ENCODE results near the gene CD93.

The CD93 gene

DNA sequence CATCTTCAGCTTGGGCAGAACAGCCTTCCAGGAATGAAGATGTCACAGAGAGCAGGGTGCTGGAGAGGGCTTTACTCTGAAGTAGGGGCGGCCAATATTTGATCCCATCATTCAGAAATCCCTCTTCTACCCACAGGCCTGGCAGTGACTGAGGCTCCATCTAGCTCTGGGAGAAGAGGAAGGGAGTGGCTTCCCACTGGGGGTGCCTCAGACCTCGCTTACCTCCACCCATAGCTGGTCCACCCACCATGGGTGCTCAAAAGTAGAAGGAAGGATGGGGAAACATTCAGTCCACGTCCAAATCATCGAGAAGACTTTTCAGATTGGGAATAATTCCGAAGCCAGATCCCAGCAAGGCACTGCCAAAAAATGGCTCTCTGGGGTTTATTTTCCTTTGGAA is 24.9 kb downstream of the CD93 start:
- no peak for DNase-seq (ENCODE audit: low read depth, low spot score)

DNA sequence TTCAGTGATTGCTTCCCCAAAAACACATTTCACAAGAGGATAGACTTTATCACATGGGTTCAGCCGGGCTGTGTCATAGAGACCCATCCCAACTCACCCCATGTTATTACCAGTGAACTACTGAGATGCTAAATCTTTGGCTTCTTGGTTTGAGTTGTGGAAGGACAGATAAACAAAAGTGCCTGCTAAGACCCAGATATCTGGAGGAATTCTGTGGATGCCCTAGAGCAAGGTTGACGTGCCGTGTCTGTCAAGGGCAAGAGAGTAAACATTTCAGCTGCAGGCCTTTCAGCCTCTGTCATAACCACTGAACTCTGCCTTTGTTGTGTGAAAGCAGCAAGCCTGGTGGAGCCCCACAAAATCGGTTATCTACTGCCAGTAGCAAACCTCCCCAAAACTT is 25.5 kb downstream of the CD93 start:
- DNase-seq (ENCODE audit: low read depth, low spot score) = no peak

DNA sequence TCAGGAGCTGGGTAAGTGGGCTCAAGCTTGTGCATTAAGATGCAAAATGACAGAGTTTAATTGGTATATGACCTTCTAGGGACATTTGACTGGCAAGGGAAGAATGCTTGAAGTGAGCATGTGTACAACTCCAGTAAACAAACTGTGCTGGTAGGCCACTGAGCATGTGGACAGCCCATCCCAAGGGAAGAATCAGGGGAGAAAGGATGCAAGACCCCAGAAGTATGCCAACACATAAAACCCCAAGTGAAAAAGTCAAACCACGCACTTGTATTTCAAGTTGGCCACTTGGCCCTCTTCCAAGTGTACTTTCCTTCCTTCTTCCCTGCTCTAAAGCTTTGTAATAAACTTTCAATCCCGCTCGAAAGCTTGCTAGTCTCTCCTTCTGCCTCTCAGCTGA is 26.3 kb downstream of the CD93 start:
- no peak for DNase-seq (ENCODE audit: low read depth, low spot score)

DNA sequence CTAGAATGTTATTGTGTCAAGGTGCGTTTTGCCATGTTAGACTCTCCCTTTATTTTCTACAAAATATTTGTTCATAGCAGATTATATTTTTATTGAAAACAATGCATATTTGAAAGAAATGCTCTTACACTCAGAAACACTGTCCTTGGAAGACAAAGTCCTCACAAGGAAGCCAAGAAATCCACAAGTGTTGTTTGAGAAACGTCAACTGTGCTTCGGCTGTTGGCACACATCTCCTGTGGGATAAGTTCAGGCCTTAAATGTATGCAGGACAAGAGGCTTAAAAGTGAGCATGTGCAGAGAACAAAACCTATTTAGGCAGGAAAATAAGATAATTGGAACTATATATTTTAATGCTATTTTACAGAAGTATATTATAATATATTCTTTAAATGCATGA is 27.1 kb downstream of the CD93 start:
- DNase-seq (ENCODE audit: low read depth, low spot score) = no peak

DNA sequence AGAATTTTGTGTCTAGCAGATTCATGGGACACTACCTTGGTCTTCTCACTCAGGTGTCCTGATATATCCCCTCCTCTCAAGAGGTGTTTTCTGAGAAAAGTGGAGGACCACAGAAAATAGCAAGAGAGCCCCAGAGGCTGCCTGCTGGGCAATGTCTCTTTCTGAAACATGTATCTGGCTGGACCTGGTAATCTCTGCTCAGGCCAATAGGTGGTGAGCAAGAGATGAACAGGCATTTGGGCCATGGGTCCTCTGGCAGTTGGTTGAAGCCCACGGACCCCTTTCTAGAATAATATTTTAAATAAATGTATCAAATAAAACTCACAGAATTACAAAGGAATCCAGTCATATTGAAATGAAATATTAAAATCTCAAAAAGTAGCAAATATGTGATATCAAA is 27.9 kb downstream of the CD93 start:
- no peak for DNase-seq (ENCODE audit: low read depth, low spot score)

DNA sequence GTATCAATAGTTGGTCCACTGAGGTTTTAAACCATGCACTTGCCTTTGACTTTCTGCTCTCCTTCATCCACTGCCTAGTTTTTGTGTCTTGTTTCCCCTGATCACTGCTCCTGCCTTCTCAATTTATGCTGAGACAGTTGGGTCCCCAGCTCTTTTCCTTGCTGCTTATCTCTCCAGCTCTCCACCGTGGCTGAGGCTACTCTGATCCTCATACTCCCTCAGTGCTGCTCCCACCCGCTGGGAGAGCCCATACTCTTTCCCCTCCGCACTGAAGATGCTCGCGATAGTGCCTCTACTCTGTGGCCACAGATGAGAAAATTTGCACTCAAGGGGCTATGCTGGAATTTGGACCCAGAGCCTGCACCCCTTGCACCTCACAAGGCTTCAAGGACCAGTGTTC is 33.2 kb downstream of the CD93 start:
- no peak for DNase-seq (ENCODE audit: low read depth, low spot score)

DNA sequence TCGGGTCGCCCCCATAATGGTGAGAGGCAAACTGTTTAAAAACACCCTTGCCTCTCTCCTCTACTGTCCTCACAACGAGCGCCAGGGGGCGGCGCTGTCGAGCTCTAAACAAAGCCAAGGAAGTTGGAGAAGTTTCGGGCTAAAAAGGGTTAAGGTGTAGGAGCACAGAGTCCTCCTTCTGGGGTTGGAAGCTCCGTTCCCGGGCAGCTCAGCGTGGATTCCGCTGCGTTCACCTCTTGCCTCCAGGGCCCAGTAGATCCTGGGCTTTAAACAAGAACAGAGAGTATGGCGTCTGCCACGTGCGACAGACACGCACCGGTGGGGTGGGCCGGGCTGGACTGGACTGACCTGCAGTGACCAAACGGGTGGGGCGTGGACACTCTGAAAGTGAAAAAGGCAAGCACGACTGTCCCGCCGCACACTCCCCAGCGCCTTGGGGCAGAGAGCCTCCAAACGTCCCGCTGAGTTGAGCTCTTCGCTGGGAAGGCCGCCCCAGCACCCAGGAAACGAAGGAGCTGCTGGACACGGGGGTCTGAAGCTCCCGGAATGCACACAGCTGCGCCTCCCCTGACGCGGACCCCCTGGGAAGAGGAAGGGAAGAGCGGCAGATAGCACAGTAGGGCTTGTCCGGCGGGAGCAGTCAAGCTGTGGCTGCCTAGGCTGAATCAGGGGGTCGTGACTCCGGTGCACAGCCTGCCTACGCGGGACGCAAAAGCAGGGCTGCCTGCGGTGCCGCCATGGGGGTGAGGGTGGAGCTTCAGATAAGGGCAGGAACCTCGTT is 35.1 kb downstream of the CD93 start:
- DNase-seq (ENCODE audit: low read depth, low spot score) = peak; percentile 84

DNA sequence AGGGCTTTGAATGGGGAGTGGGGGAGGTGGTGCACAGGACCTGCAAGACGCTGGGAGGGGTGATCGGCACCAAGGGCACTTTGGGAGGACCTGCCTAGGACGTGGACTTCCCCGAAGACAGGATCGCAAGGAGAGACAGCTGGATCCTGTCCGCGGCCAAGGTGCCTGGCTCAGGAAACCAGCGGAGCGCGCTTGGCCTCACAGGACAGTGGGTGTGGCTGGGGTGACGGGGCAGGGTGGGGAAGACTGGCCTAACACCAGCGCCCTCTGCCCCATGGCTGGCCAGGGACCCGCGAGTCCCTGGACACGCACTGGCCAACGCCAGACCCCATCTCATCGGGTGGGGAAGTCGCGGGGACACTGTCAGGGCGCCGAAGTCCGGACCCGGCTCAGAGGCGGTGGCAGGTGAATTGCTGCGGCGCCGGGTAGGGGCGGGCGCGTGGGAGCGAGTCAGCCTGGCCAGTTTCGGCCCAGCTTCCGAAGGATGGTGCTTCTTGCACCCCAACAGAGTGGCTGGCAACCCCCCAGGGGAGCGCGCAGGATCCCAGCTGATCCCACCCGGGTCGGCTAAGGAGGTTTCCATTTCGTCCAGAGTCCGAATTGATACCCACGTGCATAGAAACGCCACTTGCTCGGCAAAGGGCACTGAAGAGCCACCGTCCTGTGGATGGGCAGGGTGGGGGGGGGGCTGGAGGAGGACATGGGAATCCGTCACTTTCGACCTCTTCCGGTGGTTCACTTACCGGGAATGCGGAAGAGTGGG is 35.9 kb downstream of the CD93 start:
- no peak for DNase-seq (ENCODE audit: low read depth, low spot score)

DNA sequence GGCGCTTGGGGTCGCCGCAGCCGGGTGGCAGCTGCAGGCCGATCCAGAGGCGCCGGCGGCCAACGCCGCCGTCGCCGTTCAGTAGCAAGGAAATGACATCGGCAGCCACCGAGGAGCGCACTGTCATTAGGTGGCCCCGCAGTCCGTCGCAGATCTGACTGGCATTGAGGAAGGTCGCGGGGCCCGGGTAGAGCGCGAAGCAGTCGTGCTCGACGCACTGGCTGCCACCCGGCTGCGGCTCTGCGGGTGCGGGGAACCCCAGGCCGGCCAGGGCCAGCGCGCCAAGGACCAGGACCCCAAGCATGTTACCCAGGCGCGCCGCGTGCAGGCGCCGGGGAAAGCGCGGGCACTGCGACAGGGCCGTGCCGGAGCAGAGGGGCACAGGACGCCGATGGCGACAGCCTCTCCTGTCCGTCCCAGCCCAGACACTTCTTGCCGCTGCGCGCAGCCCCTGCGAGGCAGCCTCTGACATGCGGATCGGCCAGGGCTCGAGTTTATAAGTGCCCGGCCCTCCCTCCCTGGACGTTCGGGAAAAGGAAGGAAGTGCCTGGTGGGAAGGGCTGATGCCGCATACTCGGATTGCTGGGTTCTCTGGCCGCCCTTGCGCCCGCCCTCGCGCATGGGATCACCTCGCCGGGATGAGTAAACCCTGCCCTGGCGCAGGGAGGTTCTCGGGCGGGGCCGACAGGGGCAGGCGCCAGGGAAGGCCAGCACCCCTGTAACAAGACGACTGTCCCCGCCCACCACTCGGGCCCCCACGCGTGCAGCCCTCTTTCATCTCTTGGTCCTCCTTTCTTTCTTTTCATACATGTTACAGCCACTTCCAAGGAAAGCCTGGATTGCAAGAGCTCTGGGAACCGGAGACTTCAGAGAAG is 36.7 kb downstream of the CD93 start, which contains the start of gene THBD:
THBD (minus strand) TSS at position 472 of the 875 bp plus-strand sequence; CDS start at position 304, 168 bp downstream.
- no peak for DNase-seq (ENCODE audit: low read depth, low spot score)

DNA sequence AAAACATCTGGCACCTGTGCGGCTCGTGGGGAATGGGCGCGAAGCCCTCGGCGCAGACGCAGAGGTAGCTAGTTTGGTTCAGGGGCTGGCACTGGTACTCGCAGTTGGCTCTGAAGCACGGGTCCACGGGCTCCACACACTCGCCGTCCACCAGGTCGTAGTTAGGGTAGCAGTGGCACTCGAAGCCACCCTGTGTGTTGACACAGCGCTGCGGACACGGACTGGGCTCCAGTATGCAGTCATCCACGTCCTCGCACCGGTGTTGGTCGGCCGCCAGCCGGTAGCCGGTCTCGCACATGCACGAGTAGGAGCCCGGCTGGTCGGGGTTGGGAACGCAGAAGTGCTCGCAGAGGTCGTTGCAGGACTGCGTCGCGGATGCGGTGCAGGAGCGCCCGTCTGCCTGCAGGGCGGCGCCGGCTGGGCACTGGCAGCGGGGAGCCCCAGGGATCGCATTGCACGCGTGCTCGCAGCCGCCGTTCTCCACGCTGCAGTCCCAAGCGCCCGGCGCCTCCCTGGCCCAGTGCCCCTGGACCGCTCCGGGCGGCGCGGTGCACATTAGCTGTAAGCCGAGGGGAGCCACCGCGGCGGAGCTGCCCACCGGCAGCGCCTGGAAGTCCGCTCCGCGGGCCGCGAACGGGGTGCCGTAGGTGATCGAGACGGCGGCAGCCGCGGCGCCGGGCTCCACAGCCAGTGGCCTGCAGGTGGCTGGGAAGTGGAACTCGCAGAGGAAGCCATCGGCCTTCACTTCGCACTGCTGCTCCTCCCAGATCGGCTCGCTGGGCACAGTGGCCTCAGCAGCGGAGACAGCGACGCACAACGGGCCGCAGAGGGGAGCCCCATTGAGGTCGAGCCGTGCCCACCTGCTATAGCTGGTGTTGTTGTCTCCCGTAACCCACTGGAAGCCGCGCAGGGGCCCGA is 37.6 kb downstream of the CD93 start:
- DNase-seq (ENCODE audit: low read depth, low spot score) = no peak

DNA sequence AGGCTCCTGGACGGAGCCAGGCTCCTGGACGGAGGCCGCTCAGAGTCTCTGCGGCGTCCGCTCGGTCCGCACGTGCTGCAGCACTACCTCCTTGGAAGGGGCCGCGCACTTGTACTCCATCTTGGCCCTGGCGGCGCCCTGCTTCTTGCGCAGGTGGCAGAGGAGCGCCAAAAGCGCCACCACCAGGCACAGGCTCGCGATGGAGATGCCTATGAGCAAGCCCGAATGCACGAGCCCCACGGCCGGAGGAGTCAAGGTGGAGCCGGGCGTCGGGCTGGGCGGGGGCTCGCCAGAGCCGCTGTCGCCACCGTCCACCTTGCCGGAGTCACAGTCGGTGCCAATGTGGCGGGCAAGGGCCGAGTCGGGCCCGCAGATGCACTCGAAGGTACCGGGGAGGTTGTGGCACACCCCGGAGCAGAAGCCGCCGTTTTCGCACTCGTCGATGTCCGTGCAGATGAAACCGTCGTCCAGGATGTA is 38.3 kb downstream of the CD93 start:
- DNase-seq (ENCODE audit: low read depth, low spot score) = no peak

DNA sequence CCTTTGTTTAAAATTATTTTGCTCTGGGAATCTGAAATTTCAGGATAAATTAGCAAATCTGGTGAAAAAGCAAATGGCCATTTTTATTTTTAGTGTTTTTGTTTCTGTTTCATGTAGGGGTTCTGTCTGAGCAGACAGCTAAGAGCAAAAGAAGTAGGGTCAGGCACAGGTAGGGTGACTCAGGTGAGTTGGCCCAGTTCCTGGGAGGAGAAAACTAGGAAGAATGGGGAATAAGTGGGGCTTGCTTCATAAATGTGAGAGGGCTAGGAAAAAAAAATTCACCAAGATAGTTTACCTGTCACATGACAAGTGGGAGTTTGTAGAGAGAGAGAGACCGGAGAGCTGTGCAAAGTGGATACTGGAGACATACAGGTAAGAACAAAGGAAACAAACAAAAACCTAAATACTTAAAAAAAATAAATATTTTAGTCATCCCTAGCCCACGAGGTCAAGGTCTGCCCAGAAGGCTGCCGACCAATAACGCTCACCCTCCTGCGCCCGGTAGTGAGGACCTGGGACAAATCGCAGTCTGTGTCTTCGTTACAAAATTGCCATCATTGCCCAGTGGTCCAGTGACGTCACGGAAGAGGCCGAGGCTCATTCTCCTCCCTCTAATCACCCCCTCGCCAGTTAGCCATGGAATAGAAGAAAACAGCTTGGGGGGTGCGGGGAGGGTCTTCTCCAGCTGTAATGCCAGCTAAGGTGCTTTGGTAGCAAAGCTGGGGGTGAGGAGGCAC is 39.0 kb downstream of the CD93 start:
- DNase-seq (ENCODE audit: low read depth, low spot score) = no peak

DNA sequence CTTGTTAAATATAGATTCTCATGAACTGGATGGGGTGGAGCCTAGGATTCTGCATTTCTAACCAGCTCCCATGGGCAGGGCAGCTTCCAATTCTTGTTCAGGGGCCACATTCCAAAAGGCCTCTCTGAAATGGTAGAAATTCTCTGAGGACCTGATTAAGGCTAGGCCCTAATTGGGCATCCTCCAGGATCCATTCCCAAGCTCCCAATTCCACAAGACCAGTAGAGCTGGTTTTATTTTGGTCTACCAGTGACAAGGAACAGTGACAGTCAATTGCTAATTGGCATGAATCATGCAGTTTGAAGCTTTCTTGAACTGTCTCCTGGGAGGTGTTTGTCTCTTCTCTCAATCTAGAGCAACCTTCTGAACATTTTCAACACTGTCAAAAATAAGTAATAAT is 39.7 kb downstream of the CD93 start:
- DNase-seq (ENCODE audit: low read depth, low spot score) = no peak

DNA sequence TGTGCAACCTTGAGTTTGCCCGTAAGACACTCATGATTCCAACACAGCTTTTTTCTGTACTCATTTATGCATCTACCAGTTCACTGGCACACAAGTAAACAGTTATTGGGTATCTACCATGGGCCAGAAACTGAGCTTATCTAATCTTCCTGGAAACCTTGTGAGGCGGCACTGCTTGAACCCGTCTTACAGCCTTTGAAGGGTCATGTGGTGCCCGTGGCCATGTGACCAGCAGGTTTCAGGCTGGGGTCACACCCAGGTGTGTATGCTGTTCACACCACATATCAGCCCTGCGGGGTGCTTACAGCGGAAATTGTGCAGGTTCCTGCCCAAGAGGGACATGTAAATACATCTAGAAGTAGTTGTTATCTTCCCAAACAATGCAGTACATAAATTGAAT is 42.7 kb downstream of the CD93 start:
- DNase-seq (ENCODE audit: low read depth, low spot score) = no peak

DNA sequence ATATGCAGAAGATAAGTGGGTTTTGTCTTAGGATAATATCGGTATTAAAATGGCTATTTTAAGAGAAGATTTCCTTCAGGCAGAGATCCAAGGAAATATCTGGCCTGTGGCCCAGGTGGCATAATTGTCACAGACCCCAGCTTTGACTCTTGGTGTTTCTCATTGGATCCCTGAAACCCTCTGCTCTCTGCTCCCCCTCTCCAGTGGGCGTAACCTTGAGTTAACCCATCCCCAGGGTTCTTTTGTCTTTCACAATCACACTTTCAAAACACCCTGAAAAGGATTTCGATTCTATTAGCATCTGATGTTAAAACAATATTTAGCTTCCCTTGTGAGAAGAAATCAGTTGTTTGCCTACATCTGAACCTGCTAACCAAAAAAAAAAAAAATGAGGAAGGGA is 43.9 kb downstream of the CD93 start:
- no peak for DNase-seq (ENCODE audit: low read depth, low spot score)

DNA sequence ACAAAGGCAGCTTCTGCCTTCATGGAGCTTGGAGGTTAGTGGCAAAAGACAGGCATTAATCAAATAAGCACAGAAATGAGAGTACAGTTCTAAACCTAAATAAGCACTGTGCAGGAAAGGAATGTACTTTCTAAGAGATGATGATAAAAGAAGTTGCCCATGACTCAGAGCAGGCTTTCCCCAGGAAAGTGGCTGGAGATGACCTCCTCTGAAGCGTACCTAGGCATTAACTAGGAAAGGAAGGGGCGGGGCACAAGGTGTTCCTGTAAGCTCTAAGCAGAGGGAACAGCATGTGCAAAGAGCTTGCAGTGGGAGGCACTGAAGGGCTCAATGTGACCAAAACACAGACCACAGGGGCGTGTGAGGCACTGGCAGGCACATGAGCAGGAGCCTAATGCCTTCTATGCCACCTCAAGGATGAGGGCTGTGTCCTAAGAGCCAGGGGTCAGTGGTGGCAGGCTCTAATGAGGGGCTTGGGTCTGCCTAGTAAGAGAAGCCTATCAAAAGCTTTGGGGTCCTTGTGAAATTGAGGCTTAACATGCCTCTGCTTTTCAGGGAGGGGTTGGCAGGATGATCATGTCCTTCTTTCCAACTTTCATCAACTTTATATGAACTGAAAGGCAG is 46.1 kb downstream of the CD93 start:
- no peak for DNase-seq (ENCODE audit: low read depth, low spot score)

DNA sequence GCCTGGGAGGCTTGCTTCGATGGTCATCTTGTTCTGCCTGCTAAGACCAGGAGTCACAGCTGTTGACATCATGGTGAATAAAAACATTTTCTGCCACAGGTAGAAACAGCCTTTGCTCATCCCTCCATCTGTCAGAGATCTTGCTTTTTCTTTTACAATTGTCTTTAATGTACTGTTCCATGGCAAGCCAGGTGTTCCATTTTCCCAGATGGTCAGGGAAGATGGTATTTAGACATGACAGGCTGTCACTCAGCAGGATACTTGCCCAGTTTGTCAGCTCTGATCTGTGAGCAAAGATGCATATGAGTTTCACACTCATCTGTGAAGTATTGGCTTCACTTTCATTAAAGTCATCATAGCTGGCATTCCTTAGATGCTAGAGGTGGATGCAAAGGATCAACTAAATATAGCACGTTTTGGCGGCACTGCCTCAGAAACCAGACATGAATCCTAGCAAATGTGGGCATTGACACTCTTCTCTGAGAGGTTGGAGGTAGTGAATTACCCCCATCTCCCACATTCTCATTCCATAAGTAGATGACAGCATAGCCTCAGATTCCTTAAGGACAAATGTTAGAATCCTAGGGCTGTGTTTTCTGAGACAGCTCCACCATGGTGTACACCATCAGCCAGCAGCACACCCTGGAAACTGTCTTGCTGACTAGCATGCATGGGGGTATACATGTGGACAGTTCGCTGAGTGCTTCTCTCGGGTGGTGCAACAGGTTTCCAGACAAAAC is 46.8 kb downstream of the CD93 start:
- DNase-seq (ENCODE audit: low read depth, low spot score) = no peak

DNA sequence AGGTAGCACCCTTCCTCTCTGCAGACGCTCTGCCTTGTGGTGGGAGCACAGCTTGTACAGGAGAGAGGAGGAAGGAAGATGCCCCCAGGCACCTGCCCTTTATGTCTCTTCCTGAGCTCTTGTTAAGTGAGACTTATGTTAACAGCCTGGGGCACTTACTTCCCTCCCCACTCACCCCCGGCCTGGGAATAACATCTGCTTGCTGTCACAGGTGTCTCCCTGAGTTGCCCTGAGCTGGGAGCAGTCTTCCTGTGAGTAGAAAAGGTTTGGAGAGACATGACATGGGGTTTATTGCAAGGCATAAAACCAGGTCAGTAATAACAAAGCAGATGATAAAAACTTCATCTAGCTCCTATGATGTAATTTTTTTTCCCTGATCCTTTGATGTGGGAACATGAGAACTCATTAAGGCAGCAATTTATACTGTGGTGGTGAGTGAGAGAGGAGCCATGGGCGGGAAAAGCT is 49.1 kb downstream of the CD93 start:
- DNase-seq (ENCODE audit: low read depth, low spot score) = no peak

DNA sequence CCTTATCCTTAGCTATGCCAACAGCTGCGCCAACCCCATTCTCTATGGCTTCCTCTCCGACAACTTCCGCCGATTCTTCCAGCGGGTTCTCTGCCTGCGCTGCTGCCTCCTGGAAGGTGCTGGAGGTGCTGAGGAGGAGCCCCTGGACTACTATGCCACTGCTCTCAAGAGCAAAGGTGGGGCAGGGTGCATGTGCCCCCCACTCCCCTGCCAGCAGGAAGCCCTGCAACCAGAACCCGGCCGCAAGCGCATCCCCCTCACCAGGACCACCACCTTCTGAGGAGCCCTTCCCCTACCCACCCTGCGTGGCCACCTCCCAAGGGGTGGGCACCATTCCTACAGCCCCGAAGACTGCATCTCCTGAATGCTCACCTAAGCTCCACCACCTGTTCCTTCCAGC is 49.8 kb downstream of the CD93 start:
- DNase-seq (ENCODE audit: low read depth, low spot score) = no peak
